Measurements from ENCODE around the gene SMYD4.

The SMYD4 gene

GRCh38 chr17:1732241-1732832, 97.4 kb downstream of the SMYD4 start:
- no peak for TF ChIP-seq CTCF (IDR thresholded peaks at IDR 0.05; ENCODE audit: insufficient read depth, low read depth, low read length, missing control alignments)
- no peak for DNase-seq (ENCODE audit: low read depth)
- H3K4me3 ChIP-seq (ENCODE audit: low read length): no peak overlapping the region

- no peak for DNase-seq (ENCODE audit: low read depth)
- no peak overlapping the region for H3K4me3 ChIP-seq (ENCODE audit: low read length)
- no peak for TF ChIP-seq CTCF (IDR thresholded peaks at IDR 0.05; ENCODE audit: insufficient read depth, low read depth, low read length, missing control alignments)
Measured at GRCh38 chr17:1731194-1731506, 98.6 kb downstream of the SMYD4 start.

GRCh38 chr17:1730326-1731193, 99.1 kb downstream of the SMYD4 start:
- H3K4me3 ChIP-seq (ENCODE audit: low read length): no peak overlapping the region
- peak; percentile 67 for DNase-seq (ENCODE audit: low read depth)

GRCh38 chr17:1729966-1730325, 99.8 kb downstream of the SMYD4 start:
- no peak for TF ChIP-seq CTCF (IDR thresholded peaks at IDR 0.05; ENCODE audit: insufficient read depth, low read depth, low read length, missing control alignments)
- no peak for DNase-seq (ENCODE audit: low read depth)
- H3K4me3 ChIP-seq (ENCODE audit: low read length): no peak overlapping the region

More at GRCh38 chr17:1730326-1731193, 99.1 kb downstream of the SMYD4 start:
- no peak for TF ChIP-seq CTCF (IDR thresholded peaks at IDR 0.05; ENCODE audit: insufficient read depth, low read depth, low read length, missing control alignments)

Measured in epithelial cell of esophagus (primary cell).